Osteocyte (in vitro differentiated cells): ENCODE measurements around the gene ARL15. TPM values are rescaled to one million over a fixed set of nuclear protein-coding genes. Genes with fewer than 3 reads are reported as not detected.

ENCODE experiments used
- DNase-seq: peaks from one replicate; pipeline ENCODE4 v3.0.0; 2021; ENCODE audit warnings: mixed read lengths; ENCODE audit not compliant: unreplicated experiment; ENCODE audit errors: extremely low spot score
- H3K27ac Mint-ChIP-seq: one replicate; pipeline ENCODE4 v1.8.0; 2021; ENCODE audit warnings: mild to moderate bottlenecking, mixed read lengths; ENCODE audit not compliant: unreplicated experiment
- H3K27me3 Mint-ChIP-seq: one replicate; pipeline ENCODE4 v1.8.0; 2021; ENCODE audit warnings: mixed read lengths; ENCODE audit not compliant: unreplicated experiment
- H3K36me3 Mint-ChIP-seq: one replicate; pipeline ENCODE4 v1.8.0; 2021; ENCODE audit warnings: mixed read lengths; ENCODE audit not compliant: unreplicated experiment
- H3K4me1 Mint-ChIP-seq: one replicate; pipeline ENCODE4 v1.8.0; 2021; ENCODE audit warnings: mixed read lengths; ENCODE audit not compliant: unreplicated experiment
- H3K4me3 Mint-ChIP-seq: one replicate; pipeline ENCODE4 v1.8.0; 2021; ENCODE audit warnings: mild to moderate bottlenecking, moderate library complexity, mixed read lengths; ENCODE audit not compliant: unreplicated experiment
- H3K9me3 Mint-ChIP-seq: one replicate; pipeline ENCODE4 v1.8.0; 2021; ENCODE audit warnings: mixed read lengths; ENCODE audit not compliant: unreplicated experiment
- total RNA-seq: library from RNA; stranded (reverse); gene quantifications from 2 replicates; pipeline ENCODE4 v1.2.1, GENCODE V29; 2021
- TF ChIP-seq, protein P1 (sequence below): fragments of 200-600 bp; sonication (generic); IDR thresholded peaks from 2 replicates; pipeline ENCODE4 v1.5.0; 2021; ENCODE audit warnings: antibody characterized with exemption, mild to moderate bottlenecking, moderate library complexity

The ARL15 gene
- total RNA-seq, 1 donor from 2014 or later = 16.6 TPM

GRCh38 chr5:53956196-53956595, 354.2 kb downstream of the ARL15 start:
- Mint-ChIP-seq H3K36me3 (peaks cover 7% of the 10 kb centered on the region), H3K4me3 (no peak overlapping the region), H3K4me1 (no peaks in the 10 kb centered on the region), H3K9me3 (peaks cover 21% of the 10 kb centered on the region), H3K27me3 (no peaks in the 10 kb centered on the region), H3K27ac (no peak overlapping the region)
- TF ChIP-seq, protein P1, sequence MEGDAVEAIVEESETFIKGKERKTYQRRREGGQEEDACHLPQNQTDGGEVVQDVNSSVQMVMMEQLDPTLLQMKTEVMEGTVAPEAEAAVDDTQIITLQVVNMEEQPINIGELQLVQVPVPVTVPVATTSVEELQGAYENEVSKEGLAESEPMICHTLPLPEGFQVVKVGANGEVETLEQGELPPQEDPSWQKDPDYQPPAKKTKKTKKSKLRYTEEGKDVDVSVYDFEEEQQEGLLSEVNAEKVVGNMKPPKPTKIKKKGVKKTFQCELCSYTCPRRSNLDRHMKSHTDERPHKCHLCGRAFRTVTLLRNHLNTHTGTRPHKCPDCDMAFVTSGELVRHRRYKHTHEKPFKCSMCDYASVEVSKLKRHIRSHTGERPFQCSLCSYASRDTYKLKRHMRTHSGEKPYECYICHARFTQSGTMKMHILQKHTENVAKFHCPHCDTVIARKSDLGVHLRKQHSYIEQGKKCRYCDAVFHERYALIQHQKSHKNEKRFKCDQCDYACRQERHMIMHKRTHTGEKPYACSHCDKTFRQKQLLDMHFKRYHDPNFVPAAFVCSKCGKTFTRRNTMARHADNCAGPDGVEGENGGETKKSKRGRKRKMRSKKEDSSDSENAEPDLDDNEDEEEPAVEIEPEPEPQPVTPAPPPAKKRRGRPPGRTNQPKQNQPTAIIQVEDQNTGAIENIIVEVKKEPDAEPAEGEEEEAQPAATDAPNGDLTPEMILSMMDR = no peak
- DNase-seq = no peak

GRCh38 chr5:53950621-53951020, 359.8 kb downstream of the ARL15 start:
- peaks cover 2% of the 10 kb centered on the region for H3K36me3 Mint-ChIP-seq
- no peak for DNase-seq
- no peak overlapping the region for H3K4me3 Mint-ChIP-seq
- H3K9me3 Mint-ChIP-seq = peaks cover 7% of the 10 kb centered on the region
- H3K4me1 Mint-ChIP-seq = no peaks in the 10 kb centered on the region
- no peaks in the 10 kb centered on the region for H3K27me3 Mint-ChIP-seq
- H3K27ac Mint-ChIP-seq = no peak overlapping the region
- TF ChIP-seq, protein P1 = no peak

GRCh38 chr5:53948598-53948997, 361.8 kb downstream of the ARL15 start:
- peaks cover 6% of the 10 kb centered on the region for H3K9me3 Mint-ChIP-seq
- no peak overlapping the region for H3K4me3 Mint-ChIP-seq
- TF ChIP-seq, protein P1 = no peak
- no peak overlapping the region for H3K27ac Mint-ChIP-seq
- peaks cover 2% of the 10 kb centered on the region for H3K36me3 Mint-ChIP-seq
- H3K4me1 Mint-ChIP-seq = no peaks in the 10 kb centered on the region
- no peak for DNase-seq
- no peaks in the 10 kb centered on the region for H3K27me3 Mint-ChIP-seq

- DNase-seq = no peak
- TF ChIP-seq, protein P1 = no peak
- H3K27ac Mint-ChIP-seq = no peak overlapping the region
- no peak overlapping the region for H3K4me3 Mint-ChIP-seq
- peaks cover 6% of the 10 kb centered on the region for H3K36me3 Mint-ChIP-seq
- peaks cover 6% of the 10 kb centered on the region for H3K9me3 Mint-ChIP-seq
- H3K27me3 Mint-ChIP-seq = no peaks in the 10 kb centered on the region
- peaks cover 1% of the 10 kb centered on the region for H3K4me1 Mint-ChIP-seq
Measured at GRCh38 chr5:53946405-53947100, 363.8 kb downstream of the ARL15 start.

DNA sequence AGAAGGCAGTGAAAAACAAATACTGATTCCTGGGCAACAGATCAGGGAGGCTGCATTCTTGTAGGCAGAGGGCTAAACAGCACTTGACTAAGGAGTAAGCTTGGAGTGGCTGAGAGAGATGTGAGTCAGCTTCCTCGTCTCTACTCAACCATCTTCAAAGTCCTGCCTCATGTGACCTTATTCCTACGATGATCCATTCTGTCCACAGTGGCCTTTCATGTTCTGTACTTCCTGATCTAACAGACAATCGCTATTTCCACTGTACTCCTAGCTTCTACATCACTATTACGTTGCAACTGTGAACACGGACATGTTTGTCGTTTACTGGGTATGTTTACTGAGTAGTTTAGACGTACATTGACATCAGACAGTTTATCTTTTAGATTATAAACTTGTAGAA, 365.4 kb downstream of the ARL15 start:
- no peak for DNase-seq

More for the DNA sequence above, 365.4 kb downstream of the ARL15 start:
- no peaks in the 10 kb centered on the region for H3K27me3 Mint-ChIP-seq
- H3K4me1 Mint-ChIP-seq = peaks cover 1% of the 10 kb centered on the region
- TF ChIP-seq, protein P1 = no peak
- peaks cover 6% of the 10 kb centered on the region for H3K9me3 Mint-ChIP-seq
- H3K4me3 Mint-ChIP-seq = no peak overlapping the region
- H3K27ac Mint-ChIP-seq = no peak overlapping the region
- H3K36me3 Mint-ChIP-seq = peaks cover 6% of the 10 kb centered on the region
